Measurements from ENCODE around the gene PMS2. TPM values are rescaled to one million over a fixed set of nuclear protein-coding genes. Genes with fewer than 3 reads are reported as not detected.
"Not testable (repeated sequence)": the region's sequence is repeated elsewhere in the genome, so short reads cannot be mapped to it uniquely, and the experiment has no call there.

The PMS2 gene
- total RNA-seq, 1 experiment from 2014 or later: 28.1 TPM

DNA sequence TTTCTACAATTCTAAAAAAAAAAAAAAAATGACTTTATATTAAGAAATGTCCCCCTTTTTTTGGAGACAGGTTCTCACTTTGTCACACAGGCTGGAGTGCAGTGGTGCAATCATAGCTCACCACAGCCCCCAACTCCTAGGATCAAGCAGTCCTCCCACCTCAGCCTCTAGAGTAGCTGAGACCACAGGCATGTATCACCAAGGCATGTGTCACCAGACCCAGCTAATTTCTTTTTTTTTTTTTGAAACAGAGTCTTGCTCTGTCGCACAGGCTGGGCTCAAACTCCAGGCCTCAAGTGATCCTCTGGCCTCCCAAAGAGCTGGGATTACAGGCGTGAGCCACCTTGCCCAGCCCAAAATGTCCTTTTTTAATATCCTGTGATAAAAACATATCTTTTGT is 84.7 kb downstream of the PMS2 start:
- not testable (repeated sequence) for DNase-seq (ENCODE audit: low read depth)

Other genes starting within 250 kb of the PMS2 start
- gene RNF216, start 227.4 kb downstream of the PMS2 start, total RNA-seq (2014; rRNA removed): 48.0 and 51.3 TPM in 2 replicates
- gene OCM, start 128.3 kb downstream of the PMS2 start, total RNA-seq (2014; rRNA removed): not detected in 2 replicates
- 102 and 121 TPM in 2 replicates for gene CCZ1, start 110.3 kb downstream of the PMS2 start, total RNA-seq (2014; rRNA removed)
- 0.06 and 0.11 TPM in 2 replicates for gene RSPH10B, start 38.4 kb downstream of the PMS2 start, total RNA-seq (2014; rRNA removed)
- 96.2 and 101 TPM in 2 replicates for gene AIMP2, start 223 bp upstream of the PMS2 start, total RNA-seq (2014; rRNA removed)
- 0.23 and 0.38 TPM in 2 replicates for gene ANKRD61, start 22.3 kb upstream of the PMS2 start, total RNA-seq (2014; rRNA removed)
- gene EIF2AK1, start 50.1 kb upstream of the PMS2 start, total RNA-seq (2014; rRNA removed): 133 and 138 TPM in 2 replicates
- 6.5 and 6.6 TPM in 2 replicates for gene USP42, start 95.9 kb upstream of the PMS2 start, total RNA-seq (2014; rRNA removed)